ENCODE measurements around the gene SUSD4. TPM values are rescaled to one million over a fixed set of nuclear protein-coding genes. Genes with fewer than 3 reads are reported as not detected.

The SUSD4 gene
- total RNA-seq, 1 donor from 2014 or later = 18.5 TPM

- H3K9me3 Mint-ChIP-seq (ENCODE audit: unreplicated experiment) = no peaks in the 10 kb centered on the region
- peaks cover 3% of the 10 kb centered on the region for H3K27me3 Mint-ChIP-seq (ENCODE audit: unreplicated experiment)
- no peaks in the 10 kb centered on the region for H3K4me1 Mint-ChIP-seq (ENCODE audit: unreplicated experiment)
- H3K4me3 Mint-ChIP-seq (ENCODE audit: unreplicated experiment) = no peak overlapping the region
- DNase-seq (ENCODE audit: low spot score) = no peak
- H3K36me3 Mint-ChIP-seq (ENCODE audit: low read depth, unreplicated experiment) = no peaks in the 10 kb centered on the region
- H3K27ac Mint-ChIP-seq (ENCODE audit: unreplicated experiment) = no peak overlapping the region
- TF ChIP-seq CTCF (IDR thresholded peaks at IDR 0.05; ENCODE audit: unreplicated experiment) = no peak
Measured at GRCh38 chr1:223197923-223198627, 165.9 kb downstream of the SUSD4 start.

GRCh38 chr1:223189903-223190724 lies 173.9 kb downstream of the SUSD4 start:
- no peak for DNase-seq (ENCODE audit: low spot score)
- Mint-ChIP-seq H3K27ac (ENCODE audit: unreplicated experiment) (no peak overlapping the region), H3K36me3 (ENCODE audit: low read depth, unreplicated experiment) (no peaks in the 10 kb centered on the region), H3K4me1 (ENCODE audit: unreplicated experiment) (no peaks in the 10 kb centered on the region), H3K9me3 (ENCODE audit: unreplicated experiment) (no peaks in the 10 kb centered on the region), H3K4me3 (ENCODE audit: unreplicated experiment) (no peak overlapping the region), H3K27me3 (ENCODE audit: unreplicated experiment) (peaks cover 3% of the 10 kb centered on the region)
- no peak for TF ChIP-seq CTCF (IDR thresholded peaks at IDR 0.05; ENCODE audit: unreplicated experiment)

GRCh38 chr1:223189525-223189902 lies 174.5 kb downstream of the SUSD4 start:
- no peak overlapping the region for H3K27ac Mint-ChIP-seq (ENCODE audit: unreplicated experiment)

GRCh38 chr1:223188618-223189356 lies 175.2 kb downstream of the SUSD4 start:
- no peak for TF ChIP-seq CTCF (IDR thresholded peaks at IDR 0.05; ENCODE audit: unreplicated experiment)
- H3K27me3 Mint-ChIP-seq (ENCODE audit: unreplicated experiment) = no peaks in the 10 kb centered on the region
- no peak overlapping the region for H3K4me3 Mint-ChIP-seq (ENCODE audit: unreplicated experiment)
- H3K36me3 Mint-ChIP-seq (ENCODE audit: low read depth, unreplicated experiment) = no peaks in the 10 kb centered on the region
- DNase-seq (ENCODE audit: low spot score) = no peak
- H3K9me3 Mint-ChIP-seq (ENCODE audit: unreplicated experiment) = no peaks in the 10 kb centered on the region
- no peak overlapping the region for H3K27ac Mint-ChIP-seq (ENCODE audit: unreplicated experiment)
- no peaks in the 10 kb centered on the region for H3K4me1 Mint-ChIP-seq (ENCODE audit: unreplicated experiment)

More at GRCh38 chr1:223189525-223189902, 174.5 kb downstream of the SUSD4 start:
- no peak for TF ChIP-seq CTCF (IDR thresholded peaks at IDR 0.05; ENCODE audit: unreplicated experiment)
- H3K9me3 Mint-ChIP-seq (ENCODE audit: unreplicated experiment) = no peaks in the 10 kb centered on the region
- H3K4me3 Mint-ChIP-seq (ENCODE audit: unreplicated experiment) = no peak overlapping the region
- H3K27me3 Mint-ChIP-seq (ENCODE audit: unreplicated experiment) = no peaks in the 10 kb centered on the region
- H3K4me1 Mint-ChIP-seq (ENCODE audit: unreplicated experiment) = no peaks in the 10 kb centered on the region
- H3K36me3 Mint-ChIP-seq (ENCODE audit: low read depth, unreplicated experiment) = no peaks in the 10 kb centered on the region
- no peak for DNase-seq (ENCODE audit: low spot score)

Measured in endothelial cell (in vitro differentiated cells).